Body of pancreas (tissue), 4 donors: ENCODE data around the gene NPR2. TPM values are rescaled to one million over a fixed set of nuclear protein-coding genes. Genes with fewer than 3 reads are reported as not detected.
A peak's percentile ranks its signal among the peaks of the same experiment; 100 is the strongest.

ENCODE experiments used
- ATAC-seq: fragments of 150-250 bp; one replicate; pipeline ENCODE4 v1.9.1; 2016
- DNase-seq, 4 donors: peaks; one replicate each; pipeline ENCODE4 v3.0.0-alpha.2; 2019
- H3K27ac ChIP-seq, 4 donors: fragments of 200-600 bp; sonication (generic); 1 replicate in 3 of 4; 2 replicates in 1 of 4; pipeline versions ENCODE4 v1.5.1 to v1.6.1; 2016 to 2019; ENCODE audit warnings: mild to moderate bottlenecking in 1 of 4, mixed read lengths in 1 of 4, moderate library complexity in 1 of 4
- H3K27me3 ChIP-seq, 2 donors: fragments of 200-600 bp; sonication (generic); one replicate each; pipeline ENCODE4 v1.6.0; 2016; ENCODE audit warnings: mild to moderate bottlenecking in 1 of 2
- H3K36me3 ChIP-seq, 2 donors: fragments of 200-600 bp; sonication (generic); replicated peaks in 1 of 2; 2 replicates each; pipeline ENCODE4 v1.5.1; 2016; ENCODE audit warnings: low read depth in 2 of 2; ENCODE audit not compliant: insufficient read depth in 1 of 2
- H3K4me1 ChIP-seq: fragments of 200-600 bp; sonication (generic); one replicate; pipeline ENCODE4 v1.6.0; 2016
- H3K4me3 ChIP-seq, 2 donors: fragments of 200-600 bp; sonication (generic); 1 replicate in 1 of 2; 2 replicates in 1 of 2; pipeline ENCODE4 v1.5.1; 2016 to 2019
- H3K9me3 ChIP-seq, 3 donors: fragments of 200-600 bp; sonication (generic); 1 replicate in 2 of 3; 2 replicates in 1 of 3; pipeline ENCODE4 v1.5.1; 2016
- POLR2A ChIP-seq, 3 donors: fragments of 450-650 bp; IDR thresholded peaks; one replicate each; pipeline ENCODE4 v1.6.1; 2016; ENCODE audit warnings: antibody characterized with exemption in 3 of 3, mild to moderate bottlenecking in 2 of 3
- WGBS, 2 donors: methylation state at CpG; one replicate each; pipeline ENCODE4 v1.1.5; 2017; 5-methylcytosine and 5-hydroxymethylcytosine counted together
- intact Hi-C: fragments of 100-400 bp; cut with DNase I; formaldehyde crosslinking; loops from one replicate; pipeline ENCODE4 v1.15.1; 2023
- total RNA-seq, 2 donors: library from RNA; depleted of rRNA; stranded (reverse); fragments of >200 nt; gene quantifications; one replicate each; pipeline ENCODE4 v1.1.0, GENCODE V29; 2016
- TF ChIP-seq, protein P1 (sequence below), 7 experiments: fragments of 450-650 bp in 4 of 7; fragments of 200-600 bp in 3 of 7; sonication (generic) in 3 of 7; IDR thresholded peaks; one replicate each; pipeline ENCODE4 v1.5.1; 2016 to 2019; ENCODE audit warnings: antibody characterized with exemption in 7 of 7

The NPR2 gene
- total RNA-seq, 2 donors from 2014 or later, result 5.4 to 20.1 TPM

DNA sequence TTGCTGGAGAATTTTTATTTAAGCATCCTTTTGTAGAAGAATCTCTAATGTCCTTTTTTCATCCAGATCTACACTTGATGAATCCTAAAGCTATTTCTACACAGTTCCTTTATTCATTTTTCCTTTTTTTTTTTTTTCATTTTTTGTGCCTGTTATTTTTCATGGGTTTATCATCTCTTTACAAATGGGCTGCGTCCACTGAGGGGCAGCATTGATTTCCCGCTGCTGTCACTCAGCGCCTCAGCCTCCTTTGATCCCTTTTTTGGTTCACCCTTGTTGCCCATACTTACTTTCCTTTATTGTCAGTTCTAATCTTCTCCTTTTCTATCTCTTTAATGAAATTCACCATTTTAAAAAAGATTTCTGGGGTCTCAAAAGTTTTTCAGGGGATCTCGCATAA, 31.6 kb upstream of the NPR2 start:
- Histone ChIP-seq H3K9me3 (no peaks in the 10 kb centered on the region), H3K4me1 (peaks cover 36% of the 10 kb centered on the region), H3K4me3 (no peak overlapping the region), H3K36me3 (no peaks in the 10 kb centered on the region), H3K27ac (peak overlapping the region in 1 of 4 donors; percentile 15), H3K27me3 (no peaks in the 10 kb centered on the region)
- TF ChIP-seq, protein P1, sequence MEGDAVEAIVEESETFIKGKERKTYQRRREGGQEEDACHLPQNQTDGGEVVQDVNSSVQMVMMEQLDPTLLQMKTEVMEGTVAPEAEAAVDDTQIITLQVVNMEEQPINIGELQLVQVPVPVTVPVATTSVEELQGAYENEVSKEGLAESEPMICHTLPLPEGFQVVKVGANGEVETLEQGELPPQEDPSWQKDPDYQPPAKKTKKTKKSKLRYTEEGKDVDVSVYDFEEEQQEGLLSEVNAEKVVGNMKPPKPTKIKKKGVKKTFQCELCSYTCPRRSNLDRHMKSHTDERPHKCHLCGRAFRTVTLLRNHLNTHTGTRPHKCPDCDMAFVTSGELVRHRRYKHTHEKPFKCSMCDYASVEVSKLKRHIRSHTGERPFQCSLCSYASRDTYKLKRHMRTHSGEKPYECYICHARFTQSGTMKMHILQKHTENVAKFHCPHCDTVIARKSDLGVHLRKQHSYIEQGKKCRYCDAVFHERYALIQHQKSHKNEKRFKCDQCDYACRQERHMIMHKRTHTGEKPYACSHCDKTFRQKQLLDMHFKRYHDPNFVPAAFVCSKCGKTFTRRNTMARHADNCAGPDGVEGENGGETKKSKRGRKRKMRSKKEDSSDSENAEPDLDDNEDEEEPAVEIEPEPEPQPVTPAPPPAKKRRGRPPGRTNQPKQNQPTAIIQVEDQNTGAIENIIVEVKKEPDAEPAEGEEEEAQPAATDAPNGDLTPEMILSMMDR (IDR thresholded peaks at IDR 0.05), result no peak
- no peak for TF ChIP-seq POLR2A (IDR thresholded peaks at IDR 0.05)
- 79 to 82% methylated on average over 4 of the region's 4 CpGs for WGBS, 2 donors
- intact Hi-C loops, result no loop called here
- ATAC-seq (no peak), DNase-seq (no peak)

DNA sequence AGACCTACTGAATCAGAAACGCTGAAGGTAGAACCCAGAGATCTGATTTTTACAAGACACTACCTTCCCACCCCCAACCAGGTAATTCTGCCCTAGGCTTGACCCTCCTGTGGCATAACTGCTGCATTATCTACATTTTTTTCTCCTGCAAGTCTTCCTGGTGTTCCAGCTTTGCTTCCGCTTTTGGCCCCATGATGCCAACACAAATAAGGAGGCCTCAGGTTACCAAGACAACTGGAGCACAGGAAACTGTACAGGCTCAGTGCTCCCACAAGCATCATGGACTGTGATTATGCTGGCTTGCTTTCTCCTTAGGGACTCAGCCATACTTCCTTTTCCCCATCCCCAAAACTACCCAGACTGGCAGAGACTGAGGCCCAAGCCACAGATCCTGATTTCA, 30.7 kb upstream of the NPR2 start:
- peak in 3 of 4 donors; percentile 49 to 68 (median 60) for DNase-seq
- no peaks in the 10 kb centered on the region for H3K27me3 ChIP-seq
- no peaks in the 10 kb centered on the region for H3K9me3 ChIP-seq
- 41 to 59% methylated on average over 2 of the region's 2 CpGs for WGBS, 2 donors
- H3K4me1 ChIP-seq, result peaks cover 36% of the 10 kb centered on the region
- H3K36me3 ChIP-seq, result no peaks in the 10 kb centered on the region
- H3K27ac ChIP-seq, result peak overlapping the region in 2 of 4 donors; percentile 8 to 15
- no peak overlapping the region for H3K4me3 ChIP-seq
- intact Hi-C loops, result no loop called here
- no peak for ATAC-seq
- TF ChIP-seq POLR2A (IDR thresholded peaks at IDR 0.05), result peak in 1 of 3 donors; percentile 13
- TF ChIP-seq, protein P1 (IDR thresholded peaks at IDR 0.05), result no peak

DNA sequence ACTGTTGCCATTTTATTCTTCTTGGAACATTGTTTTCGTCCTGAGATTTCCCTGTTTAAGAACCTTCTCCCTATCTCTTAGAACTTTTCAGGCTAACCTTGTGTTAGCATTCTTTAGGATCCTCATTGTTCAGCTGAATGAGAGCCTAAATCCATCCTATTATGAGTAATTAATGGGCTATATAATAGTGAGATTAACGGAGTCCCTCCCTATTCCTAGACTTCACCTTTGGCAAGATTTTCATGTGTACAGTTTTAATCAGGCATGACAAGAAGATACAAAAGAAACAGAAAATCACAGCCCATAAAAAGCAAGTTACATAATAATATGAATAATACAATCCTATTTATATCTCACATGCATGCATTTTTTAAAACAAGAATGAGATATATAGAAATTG, 28.2 kb upstream of the NPR2 start:
- TF ChIP-seq, protein P1 (IDR thresholded peaks at IDR 0.05), result no peak
- WGBS, 2 donors, result 71 to 89% methylated on average over 2 of the region's 2 CpGs
- no peaks in the 10 kb centered on the region for H3K27me3 ChIP-seq
- DNase-seq (no peak), ATAC-seq (no peak)
- no peak overlapping the region for H3K4me3 ChIP-seq
- no peaks in the 10 kb centered on the region for H3K9me3 ChIP-seq
- H3K36me3 ChIP-seq, result no peaks in the 10 kb centered on the region
- H3K4me1 ChIP-seq, result peaks cover 19% of the 10 kb centered on the region
- intact Hi-C loops, result no loop called here
- no peak overlapping the region for H3K27ac ChIP-seq

DNA sequence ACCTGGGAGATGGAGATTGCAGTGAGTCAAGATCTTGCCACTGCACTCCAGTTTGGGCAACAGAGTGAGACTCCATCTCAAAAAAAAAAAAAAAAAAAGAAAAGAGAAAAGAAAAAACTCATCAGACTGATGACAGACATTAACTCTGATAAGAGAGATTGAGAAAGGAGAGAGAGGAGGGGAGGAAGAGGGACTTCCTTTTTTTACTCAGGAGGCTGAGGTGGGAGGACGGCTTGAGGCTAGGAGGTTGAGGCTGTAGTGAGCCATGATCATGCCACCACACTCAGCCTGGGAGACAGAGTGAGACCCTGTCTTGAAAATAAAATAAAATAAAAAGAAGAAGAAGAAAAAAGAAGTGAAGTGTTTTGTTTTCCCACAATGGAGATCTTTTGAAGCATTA, 27.6 kb upstream of the NPR2 start:
- intact Hi-C loops, result no loop called here
- 88 to 93% methylated on average over 1 of the region's 1 CpG for WGBS, 2 donors
- DNase-seq (no peak), ATAC-seq (no peak)
- H3K4me1 ChIP-seq, result peaks cover 15% of the 10 kb centered on the region
- TF ChIP-seq POLR2A (IDR thresholded peaks at IDR 0.05), result no peak
- TF ChIP-seq, protein P1 (IDR thresholded peaks at IDR 0.05), result no peak
- no peak overlapping the region for H3K4me3 ChIP-seq
- H3K27me3 ChIP-seq, result no peaks in the 10 kb centered on the region
- H3K27ac ChIP-seq, result no peak overlapping the region
- H3K9me3 ChIP-seq, result no peaks in the 10 kb centered on the region
- no peaks in the 10 kb centered on the region for H3K36me3 ChIP-seq

DNA sequence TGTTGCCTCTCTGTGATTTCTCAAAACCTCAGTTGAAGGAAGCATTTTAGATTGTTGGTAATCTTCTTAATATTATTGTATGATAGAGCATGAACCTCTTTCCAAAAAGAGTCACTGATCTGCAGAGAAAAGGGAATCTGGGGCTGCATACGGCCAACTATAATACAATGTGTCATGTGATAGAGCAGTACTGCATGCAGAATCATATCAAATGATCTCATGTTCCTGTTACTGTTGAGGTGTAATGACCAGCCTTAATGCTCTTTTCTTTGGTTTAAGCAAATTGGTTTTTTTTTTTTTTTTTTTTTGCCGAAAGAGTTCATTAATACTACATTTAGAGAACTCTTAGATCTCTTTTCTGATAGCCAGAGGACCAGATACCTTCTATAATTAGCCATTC, 24.4 kb upstream of the NPR2 start:
- intact Hi-C loops, result no loop called here
- H3K9me3 ChIP-seq, result no peaks in the 10 kb centered on the region
- ATAC-seq, result no peak
- TF ChIP-seq POLR2A (IDR thresholded peaks at IDR 0.05), result no peak
- TF ChIP-seq, protein P1 (IDR thresholded peaks at IDR 0.05), result no peak
- H3K4me3 ChIP-seq, result no peak overlapping the region
- H3K4me1 ChIP-seq, result peaks cover 22% of the 10 kb centered on the region
- no peaks in the 10 kb centered on the region for H3K27me3 ChIP-seq
- H3K36me3 ChIP-seq, result no peaks in the 10 kb centered on the region
- DNase-seq, result no peak
- no peak overlapping the region for H3K27ac ChIP-seq
- WGBS, 2 donors, result 81 to 83% methylated on average over 2 of the region's 2 CpGs
